ENCODE results near the gene SYT8. TPM values are rescaled to one million over a fixed set of nuclear protein-coding genes. Genes with fewer than 3 reads are reported as not detected.

The SYT8 gene
- total RNA-seq, 1 experiment from 2014 or later = not detected

DNA sequence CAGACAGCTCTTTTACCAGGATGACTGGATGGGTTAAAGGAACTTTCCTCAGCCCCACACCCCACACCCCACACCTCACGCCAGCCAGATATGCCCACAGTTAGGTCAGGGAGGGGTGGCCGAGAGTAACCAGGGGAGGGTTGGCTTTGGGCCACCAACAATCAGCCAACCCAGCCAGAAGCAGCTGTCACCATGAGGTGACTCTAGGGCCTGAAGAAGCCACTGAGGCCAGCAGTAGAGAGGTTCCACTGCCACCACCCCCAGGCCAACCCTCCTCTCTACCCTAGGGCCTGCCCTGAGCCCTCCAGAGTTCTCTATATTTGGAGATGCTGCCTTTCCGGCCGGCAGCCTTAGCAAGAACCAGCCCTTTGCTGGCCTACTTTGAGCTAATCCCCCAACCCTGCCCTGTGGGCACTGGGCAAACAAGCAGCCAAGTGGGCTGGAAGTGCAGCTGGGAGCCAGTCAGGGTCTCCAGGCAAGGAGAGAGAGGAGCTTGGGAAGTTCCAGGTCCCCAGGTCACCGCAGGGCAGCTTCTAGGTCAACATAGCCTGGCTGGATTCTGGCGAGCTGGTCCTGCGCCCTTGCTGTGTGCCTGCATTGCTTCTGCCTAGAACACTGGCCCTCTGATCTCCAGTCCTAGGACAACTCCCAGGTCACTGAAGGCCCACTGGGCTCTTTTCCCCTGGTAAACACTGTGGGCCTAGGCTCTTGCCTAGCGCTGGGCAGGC is 12.0 kb upstream of the SYT8 start:
- Mint-ChIP-seq H3K4me1 (no peaks in the 10 kb centered on the region), H3K9me3 (peaks cover 3 to 6% of the 10 kb centered on the region in 2 experiments; a peak in 3 of 5 replicates), H3K27ac (no peak overlapping the region), H3K27me3 (ENCODE audit: low read depth) (peaks cover 31% of the 10 kb centered on the region), H3K4me3 (no peak overlapping the region), H3K36me3 (ENCODE audit: insufficient read depth in 1 of 3, low read depth in 3 of 3) (no peaks in the 10 kb centered on the region)
- no peak for DNase-seq
- Histone ChIP-seq H3K79me2 (ENCODE audit: insufficient read depth, low read length) (no peaks in the 10 kb centered on the region), H4K8ac (replicated peaks; ENCODE audit: insufficient read length, low read depth, low read length) (no peak overlapping the region), H3K27me3 (ENCODE audit: insufficient read depth, low read length) (no peaks in the 10 kb centered on the region), H3K56ac (ENCODE audit: insufficient read length, low read depth, low read length) (no peak overlapping the region), H3K23ac (ENCODE audit: insufficient read length, low read depth, low read length) (no peak overlapping the region), H3K4me2 (ENCODE audit: insufficient read depth, insufficient read length, low read length) (no peak overlapping the region), H2BK12ac (ENCODE audit: insufficient read length, low read depth, low read length) (no peak overlapping the region), H2BK15ac (ENCODE audit: low read depth, low read length) (no peak overlapping the region), H2AK5ac (ENCODE audit: insufficient read length, low read length) (no peak overlapping the region), H3K23me2 (ENCODE audit: insufficient read length, low read depth, low read length, poor library complexity, severe bottlenecking) (no peaks in the 10 kb centered on the region), H3K4ac (ENCODE audit: low read depth, low read length) (no peak overlapping the region), H3K9me3 (ENCODE audit: control insufficient read depth, low read depth, low read length) (no peaks in the 10 kb centered on the region), H2BK5ac (ENCODE audit: insufficient read length, low read length) (no peak overlapping the region), H4K91ac (ENCODE audit: insufficient read length, low read depth, low read length) (no peak overlapping the region), H3K18ac (ENCODE audit: insufficient read length, low read depth, low read length) (no peak overlapping the region), H3K79me1 (ENCODE audit: insufficient read depth, low read depth, low read length, poor library complexity, severe bottlenecking) (no peaks in the 10 kb centered on the region), H2AFZ (ENCODE audit: low read length) (no peak overlapping the region), H4K5ac (ENCODE audit: insufficient read length, low read depth, low read length) (no peak overlapping the region), H4K20me1 (ENCODE audit: control insufficient read depth, insufficient read depth, insufficient read length) (no peaks in the 10 kb centered on the region), H3K9ac (ENCODE audit: extremely low read depth, insufficient read length, low read length) (no peak overlapping the region), H3T11ph (ENCODE audit: low read length) (no peak overlapping the region), H2BK20ac (ENCODE audit: low read depth, low read length, poor library complexity, severe bottlenecking) (no peak overlapping the region), H3K14ac (ENCODE audit: insufficient read depth, low read length) (no peak overlapping the region; the same call in 1 of the 2 replicates), H3K27ac (ENCODE audit: insufficient read length, low read depth, low read length) (no peak overlapping the region), H2BK120ac (ENCODE audit: low read depth, low read length, poor library complexity, severe bottlenecking) (no peak overlapping the region), H3K4me1 (ENCODE audit: insufficient read depth, low read length) (no peaks in the 10 kb centered on the region)
- TF ChIP-seq, protein P1, sequence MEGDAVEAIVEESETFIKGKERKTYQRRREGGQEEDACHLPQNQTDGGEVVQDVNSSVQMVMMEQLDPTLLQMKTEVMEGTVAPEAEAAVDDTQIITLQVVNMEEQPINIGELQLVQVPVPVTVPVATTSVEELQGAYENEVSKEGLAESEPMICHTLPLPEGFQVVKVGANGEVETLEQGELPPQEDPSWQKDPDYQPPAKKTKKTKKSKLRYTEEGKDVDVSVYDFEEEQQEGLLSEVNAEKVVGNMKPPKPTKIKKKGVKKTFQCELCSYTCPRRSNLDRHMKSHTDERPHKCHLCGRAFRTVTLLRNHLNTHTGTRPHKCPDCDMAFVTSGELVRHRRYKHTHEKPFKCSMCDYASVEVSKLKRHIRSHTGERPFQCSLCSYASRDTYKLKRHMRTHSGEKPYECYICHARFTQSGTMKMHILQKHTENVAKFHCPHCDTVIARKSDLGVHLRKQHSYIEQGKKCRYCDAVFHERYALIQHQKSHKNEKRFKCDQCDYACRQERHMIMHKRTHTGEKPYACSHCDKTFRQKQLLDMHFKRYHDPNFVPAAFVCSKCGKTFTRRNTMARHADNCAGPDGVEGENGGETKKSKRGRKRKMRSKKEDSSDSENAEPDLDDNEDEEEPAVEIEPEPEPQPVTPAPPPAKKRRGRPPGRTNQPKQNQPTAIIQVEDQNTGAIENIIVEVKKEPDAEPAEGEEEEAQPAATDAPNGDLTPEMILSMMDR (conservative IDR thresholded peaks at IDR 0.05) = no peak
- WGBS (ENCODE audit: extremely low coverage, insufficient read length, low lambda C conversion rate) = no CpG with 5 or more reads among the region's 8 CpGs

All from H9 (cell line).